Naive B cell (primary cell): Measurements from ENCODE around the gene DSCAM. TPM values are rescaled to one million over a fixed set of nuclear protein-coding genes. Genes with fewer than 3 reads are reported as not detected.
A peak's percentile ranks its signal among the peaks of the same experiment; 100 is the strongest.

Experiments used
- ATAC-seq, 2 donors: fragments of 150-1000 bp; cut with Tn5 transposase; 2 replicates each; pipeline ENCODE4 v1.10.0; 2021; ENCODE audit warnings: low read depth in 2 of 2, mild to moderate bottlenecking in 2 of 2, moderate library complexity in 2 of 2
- DNase-seq: peaks from one replicate; pipeline ENCODE4 v3.0.0; 2022
- H3K27ac Mint-ChIP-seq, 6 donors: one replicate each; pipeline ENCODE4 v1.8.0; 2020 to 2022; ENCODE audit warnings: mild to moderate bottlenecking in 6 of 6, mixed read lengths in 6 of 6, moderate library complexity in 5 of 6, inconsistent platforms in 2 of 6
- H3K27me3 Mint-ChIP-seq, 3 donors: one replicate each; pipeline ENCODE4 v1.8.0; 2021 to 2022; ENCODE audit warnings: mixed read lengths in 3 of 3, mild to moderate bottlenecking in 1 of 3
- H3K36me3 Mint-ChIP-seq, 2 donors: one replicate each; pipeline ENCODE4 v1.8.0; 2020 to 2022; ENCODE audit warnings: mixed read lengths in 2 of 2, inconsistent platforms in 1 of 2, mild to moderate bottlenecking in 1 of 2
- H3K4me1 Mint-ChIP-seq, 3 donors: one replicate each; pipeline ENCODE4 v1.8.0; 2020 to 2022; ENCODE audit warnings: mixed read lengths in 3 of 3, inconsistent platforms in 1 of 3, mild to moderate bottlenecking in 1 of 3, moderate library complexity in 1 of 3
- H3K4me3 Mint-ChIP-seq, 8 donors: one replicate each; pipeline ENCODE4 v1.8.0; 2020 to 2022; ENCODE audit warnings: mild to moderate bottlenecking in 8 of 8, mixed read lengths in 8 of 8, moderate library complexity in 8 of 8, inconsistent platforms in 2 of 8
- H3K9me3 Mint-ChIP-seq, 7 donors: one replicate each; pipeline ENCODE4 v1.8.0; 2020 to 2022; ENCODE audit warnings: mixed read lengths in 7 of 7, mild to moderate bottlenecking in 5 of 7, inconsistent platforms in 2 of 7, moderate library complexity in 1 of 7
- polyA plus RNA-seq, 6 donors: library from polyadenylated mRNA; unstranded; fragments of 300-500 nt; fragmentation: Illumina TruSeq; gene quantifications; one replicate each; pipeline ENCODE4 v1.2.3, GENCODE V29; 2021; ENCODE audit warnings: low read depth in 6 of 6

The DSCAM gene
- polyA plus RNA-seq, 6 donors from 2014 or later = not detected

- Mint-ChIP-seq H3K4me1 (peaks cover 0 to 8% (median 0%) of the 10 kb centered on the region in 3 donors), H3K9me3 (peaks cover 5 to 9% (median 7%) of the 10 kb centered on the region in 7 donors)
- ATAC-seq = no peak
Observed at GRCh38 chr21:40178726-40179125, 668.2 kb downstream of the DSCAM start.

GRCh38 chr21:40177979-40178378 is 669.0 kb downstream of the DSCAM start:
- Mint-ChIP-seq H3K27ac (no peak overlapping the region), H3K4me3 (no peak overlapping the region)
- no peak for ATAC-seq

More at GRCh38 chr21:40178726-40179125, 668.2 kb downstream of the DSCAM start:
- no peak for DNase-seq
- Mint-ChIP-seq H3K27ac (no peak overlapping the region), H3K27me3 (peaks cover 0 to 6% (median 5%) of the 10 kb centered on the region in 3 donors), H3K4me3 (no peak overlapping the region), H3K36me3 (peaks cover 4 to 9% of the 10 kb centered on the region in 2 donors)

GRCh38 chr21:40176724-40177123 is 670.2 kb downstream of the DSCAM start:
- peak overlapping the region in 1 of 6 donors; percentile 45 for H3K27ac Mint-ChIP-seq
- ATAC-seq = no peak
- peaks cover 0 to 2% (median 0%) of the 10 kb centered on the region in 3 donors for H3K4me1 Mint-ChIP-seq
- DNase-seq = no peak
- peaks cover 0 to 6% (median 3%) of the 10 kb centered on the region in 7 donors for H3K9me3 Mint-ChIP-seq
- no peak overlapping the region for H3K4me3 Mint-ChIP-seq
- H3K36me3 Mint-ChIP-seq = peaks cover 2 to 4% of the 10 kb centered on the region in 2 donors
- peaks cover 0 to 6% (median 5%) of the 10 kb centered on the region in 3 donors for H3K27me3 Mint-ChIP-seq

More at GRCh38 chr21:40177979-40178378, 669.0 kb downstream of the DSCAM start:
- H3K4me1 Mint-ChIP-seq = peaks cover 0 to 8% (median 0%) of the 10 kb centered on the region in 3 donors
- peaks cover 0 to 6% (median 5%) of the 10 kb centered on the region in 3 donors for H3K27me3 Mint-ChIP-seq
- peaks cover 4 to 9% of the 10 kb centered on the region in 2 donors for H3K36me3 Mint-ChIP-seq
- peaks cover 5 to 9% (median 7%) of the 10 kb centered on the region in 7 donors for H3K9me3 Mint-ChIP-seq
- no peak for DNase-seq

- ATAC-seq (no peak), DNase-seq (no peak)
- peaks cover 0 to 8% (median 2%) of the 10 kb centered on the region in 7 donors for H3K9me3 Mint-ChIP-seq
- H3K4me1 Mint-ChIP-seq = no peaks in the 10 kb centered on the region
- H3K27ac Mint-ChIP-seq = no peak overlapping the region
- peaks cover 0 to 6% (median 5%) of the 10 kb centered on the region in 3 donors for H3K27me3 Mint-ChIP-seq
- peaks cover 0 to 4% of the 10 kb centered on the region in 2 donors for H3K36me3 Mint-ChIP-seq
- H3K4me3 Mint-ChIP-seq = no peak overlapping the region
Observed at GRCh38 chr21:40173816-40174215, 673.1 kb downstream of the DSCAM start.

GRCh38 chr21:40169971-40170370 is 677.0 kb downstream of the DSCAM start:
- Mint-ChIP-seq H3K4me3 (no peak overlapping the region), H3K4me1 (no peaks in the 10 kb centered on the region), H3K36me3 (no peaks in the 10 kb centered on the region), H3K27me3 (no peaks in the 10 kb centered on the region), H3K9me3 (peaks cover 0 to 9% (median 5%) of the 10 kb centered on the region in 7 donors), H3K27ac (no peak overlapping the region)
- DNase-seq = no peak
- ATAC-seq = no peak

GRCh38 chr21:40166291-40166843 is 680.6 kb downstream of the DSCAM start:
- Mint-ChIP-seq H3K36me3 (no peaks in the 10 kb centered on the region), H3K4me1 (no peaks in the 10 kb centered on the region), H3K4me3 (no peak overlapping the region), H3K27me3 (no peaks in the 10 kb centered on the region), H3K27ac (no peak overlapping the region), H3K9me3 (peaks cover 0 to 9% (median 4%) of the 10 kb centered on the region in 7 donors)
- ATAC-seq (no peak), DNase-seq (no peak)

- H3K4me3 Mint-ChIP-seq = no peak overlapping the region
- H3K4me1 Mint-ChIP-seq = no peaks in the 10 kb centered on the region
- no peaks in the 10 kb centered on the region for H3K36me3 Mint-ChIP-seq
- DNase-seq = no peak
- peaks cover 0 to 9% (median 4%) of the 10 kb centered on the region in 7 donors for H3K9me3 Mint-ChIP-seq
- H3K27ac Mint-ChIP-seq = no peak overlapping the region
- ATAC-seq = no peak
- H3K27me3 Mint-ChIP-seq = no peaks in the 10 kb centered on the region
Observed at GRCh38 chr21:40165773-40166070, 681.2 kb downstream of the DSCAM start.

- Mint-ChIP-seq H3K4me1 (no peaks in the 10 kb centered on the region), H3K36me3 (no peaks in the 10 kb centered on the region), H3K4me3 (no peak overlapping the region), H3K9me3 (peaks cover 0 to 9% (median 4%) of the 10 kb centered on the region in 7 donors), H3K27me3 (no peaks in the 10 kb centered on the region), H3K27ac (no peak overlapping the region)
- DNase-seq (no peak), ATAC-seq (no peak)
Observed at GRCh38 chr21:40164905-40165772, 681.8 kb downstream of the DSCAM start.

- DNase-seq = no peak
- ATAC-seq = no peak
- H3K9me3 Mint-ChIP-seq = peaks cover 0 to 2% (median 0%) of the 10 kb centered on the region in 7 donors
- H3K4me1 Mint-ChIP-seq = no peaks in the 10 kb centered on the region
- H3K4me3 Mint-ChIP-seq = no peak overlapping the region
- no peak overlapping the region for H3K27ac Mint-ChIP-seq
- no peaks in the 10 kb centered on the region for H3K36me3 Mint-ChIP-seq
- H3K27me3 Mint-ChIP-seq = no peaks in the 10 kb centered on the region
Observed at GRCh38 chr21:40162075-40162474, 684.9 kb downstream of the DSCAM start.

GRCh38 chr21:40160911-40161310 is 686.0 kb downstream of the DSCAM start:
- ATAC-seq = no peak
- no peaks in the 10 kb centered on the region for H3K4me1 Mint-ChIP-seq
- peaks cover 0 to 3% (median 0%) of the 10 kb centered on the region in 3 donors for H3K27me3 Mint-ChIP-seq
- no peak overlapping the region for H3K27ac Mint-ChIP-seq
- H3K4me3 Mint-ChIP-seq = no peak overlapping the region
- no peaks in the 10 kb centered on the region for H3K36me3 Mint-ChIP-seq
- peaks cover 0 to 3% (median 0%) of the 10 kb centered on the region in 7 donors for H3K9me3 Mint-ChIP-seq
- DNase-seq = no peak

GRCh38 chr21:40158366-40158765 is 688.6 kb downstream of the DSCAM start:
- no peak for DNase-seq
- H3K27me3 Mint-ChIP-seq = peaks cover 0 to 4% (median 4%) of the 10 kb centered on the region in 3 donors
- no peak for ATAC-seq
- H3K9me3 Mint-ChIP-seq = peaks cover 0 to 4% (median 0%) of the 10 kb centered on the region in 7 donors
- no peaks in the 10 kb centered on the region for H3K4me1 Mint-ChIP-seq
- H3K4me3 Mint-ChIP-seq = no peak overlapping the region
- no peak overlapping the region for H3K27ac Mint-ChIP-seq
- H3K36me3 Mint-ChIP-seq = no peaks in the 10 kb centered on the region

GRCh38 chr21:40155563-40155962 is 691.4 kb downstream of the DSCAM start:
- Mint-ChIP-seq H3K27me3 (peaks cover 0 to 4% (median 4%) of the 10 kb centered on the region in 3 donors), H3K27ac (no peak overlapping the region), H3K36me3 (no peaks in the 10 kb centered on the region), H3K4me1 (no peaks in the 10 kb centered on the region), H3K9me3 (peaks cover 0 to 4% (median 0%) of the 10 kb centered on the region in 7 donors), H3K4me3 (no peak overlapping the region)
- no peak for DNase-seq
- ATAC-seq = no peak

GRCh38 chr21:40153351-40153750 is 693.6 kb downstream of the DSCAM start:
- no peaks in the 10 kb centered on the region for H3K36me3 Mint-ChIP-seq
- H3K27ac Mint-ChIP-seq = no peak overlapping the region
- H3K4me3 Mint-ChIP-seq = peak overlapping the region in 1 of 8 donors; percentile 37
- peaks cover 0 to 4% (median 4%) of the 10 kb centered on the region in 3 donors for H3K27me3 Mint-ChIP-seq
- ATAC-seq = no peak
- H3K9me3 Mint-ChIP-seq = peaks cover 0 to 4% (median 0%) of the 10 kb centered on the region in 7 donors
- H3K4me1 Mint-ChIP-seq = no peaks in the 10 kb centered on the region
- DNase-seq = no peak

- peaks cover 0 to 4% (median 4%) of the 10 kb centered on the region in 3 donors for H3K27me3 Mint-ChIP-seq
- ATAC-seq (no peak), DNase-seq (no peak)
Observed at GRCh38 chr21:40152476-40152875, 694.5 kb downstream of the DSCAM start.

More at GRCh38 chr21:40152476-40152875, 694.5 kb downstream of the DSCAM start:
- H3K36me3 Mint-ChIP-seq = no peaks in the 10 kb centered on the region
- H3K27ac Mint-ChIP-seq = peak overlapping the region in 1 of 6 donors; percentile 55
- no peak overlapping the region for H3K4me3 Mint-ChIP-seq
- H3K9me3 Mint-ChIP-seq = peaks cover 0 to 4% (median 0%) of the 10 kb centered on the region in 7 donors
- no peaks in the 10 kb centered on the region for H3K4me1 Mint-ChIP-seq
